HG03565 (cell line): ENCODE data around the gene NANOS1.

Source experiments
- ATAC-seq: cut with Tn5 transposase; IDR thresholded peaks from one replicate; pipeline ENCODE4 v1.9.1; 2021; ENCODE audit warnings: mild to moderate bottlenecking, moderate library complexity; ENCODE audit not compliant: unreplicated experiment

Gene NANOS1, protein sequence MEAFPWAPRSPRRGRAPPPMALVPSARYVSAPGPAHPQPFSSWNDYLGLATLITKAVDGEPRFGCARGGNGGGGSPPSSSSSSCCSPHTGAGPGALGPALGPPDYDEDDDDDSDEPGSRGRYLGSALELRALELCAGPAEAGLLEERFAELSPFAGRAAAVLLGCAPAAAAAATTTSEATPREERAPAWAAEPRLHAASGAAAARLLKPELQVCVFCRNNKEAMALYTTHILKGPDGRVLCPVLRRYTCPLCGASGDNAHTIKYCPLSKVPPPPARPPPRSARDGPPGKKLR

DNA sequence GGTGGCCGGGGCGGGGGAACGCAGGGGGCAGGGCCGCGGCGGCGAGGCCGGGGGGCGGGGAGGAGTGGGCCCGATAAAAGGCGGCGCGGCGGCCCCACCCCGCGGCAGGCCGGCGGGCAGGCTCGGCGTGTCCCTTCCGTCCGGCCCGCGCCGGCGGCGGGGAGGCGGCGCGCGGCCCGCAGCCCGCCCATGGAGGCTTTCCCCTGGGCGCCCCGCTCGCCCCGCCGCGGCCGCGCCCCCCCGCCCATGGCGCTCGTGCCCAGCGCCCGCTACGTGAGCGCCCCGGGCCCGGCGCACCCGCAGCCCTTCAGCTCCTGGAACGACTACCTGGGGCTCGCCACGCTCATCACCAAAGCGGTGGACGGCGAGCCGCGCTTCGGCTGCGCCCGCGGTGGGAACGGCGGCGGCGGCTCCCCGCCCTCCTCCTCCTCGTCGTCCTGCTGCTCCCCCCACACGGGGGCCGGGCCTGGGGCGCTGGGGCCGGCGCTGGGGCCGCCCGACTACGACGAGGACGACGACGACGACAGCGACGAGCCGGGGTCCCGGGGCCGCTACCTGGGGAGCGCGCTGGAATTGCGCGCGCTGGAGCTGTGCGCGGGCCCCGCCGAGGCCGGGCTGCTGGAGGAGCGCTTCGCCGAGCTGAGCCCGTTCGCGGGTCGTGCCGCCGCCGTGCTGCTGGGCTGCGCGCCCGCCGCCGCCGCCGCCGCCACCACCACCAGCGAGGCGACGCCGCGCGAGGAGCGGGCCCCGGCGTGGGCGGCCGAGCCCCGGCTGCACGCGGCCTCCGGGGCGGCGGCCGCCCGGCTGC, at the start of gene NANOS1:
TSS of gene NANOS1 (plus strand) at position 102 of the 808 bp plus-strand sequence. CDS start at position 190, 88 bp downstream.
- ATAC-seq, result peak; percentile 8

DNA sequence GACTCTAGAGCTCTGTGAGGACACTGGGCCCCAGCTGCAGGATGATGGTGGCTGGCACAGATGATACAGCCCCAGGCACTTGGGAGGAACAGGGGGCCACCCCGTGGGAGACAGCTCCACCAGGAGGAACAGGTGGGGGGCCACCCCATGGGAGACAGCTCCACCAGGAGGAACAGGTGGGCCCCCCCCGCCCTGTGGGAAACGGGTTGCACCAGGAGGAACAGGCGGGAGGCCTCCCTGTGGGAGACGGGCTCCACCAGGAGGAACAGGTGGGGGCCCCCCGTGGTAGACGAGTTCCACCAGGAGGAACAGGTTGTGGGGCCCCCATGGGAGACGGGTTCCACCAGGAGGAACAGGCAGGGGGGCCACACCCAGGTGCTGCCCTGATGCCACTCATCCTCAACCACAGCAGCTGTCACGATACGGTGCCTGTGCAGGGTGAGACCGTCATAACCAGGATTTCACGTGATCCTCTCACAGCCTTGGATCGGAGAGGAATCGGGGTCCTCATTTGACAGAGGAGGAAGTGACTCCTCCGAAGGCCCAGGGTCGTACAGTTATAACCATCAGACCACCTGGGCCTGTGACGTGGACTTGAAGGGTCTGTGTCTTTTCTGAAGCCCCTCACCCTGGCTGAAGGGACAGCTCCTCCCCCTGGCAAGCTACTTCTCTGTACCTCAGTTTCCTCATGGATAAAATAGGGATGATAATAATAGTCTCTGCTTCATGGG, 49.2 kb upstream of the NANOS1 start:
- ATAC-seq, result no peak

DNA sequence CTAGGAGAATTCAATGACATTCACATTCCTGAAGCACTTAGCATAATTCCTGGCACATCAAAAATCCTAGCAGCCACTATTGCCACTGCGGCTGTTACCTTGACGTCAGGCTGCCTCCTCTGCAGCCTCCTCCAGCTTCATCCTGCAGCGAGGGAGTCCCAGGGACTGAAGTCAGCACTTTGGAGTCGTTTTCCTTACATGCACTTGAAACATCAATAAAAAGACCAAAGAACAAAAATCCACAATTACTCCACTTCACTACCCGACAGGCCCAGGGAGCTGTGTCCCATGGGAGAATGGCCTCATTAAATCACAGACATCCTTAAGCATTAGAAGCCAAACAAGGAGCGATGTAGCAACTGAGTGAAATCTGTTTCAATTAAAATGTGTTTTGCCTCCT, 48.6 kb upstream of the NANOS1 start:
- ATAC-seq, result no peak

DNA sequence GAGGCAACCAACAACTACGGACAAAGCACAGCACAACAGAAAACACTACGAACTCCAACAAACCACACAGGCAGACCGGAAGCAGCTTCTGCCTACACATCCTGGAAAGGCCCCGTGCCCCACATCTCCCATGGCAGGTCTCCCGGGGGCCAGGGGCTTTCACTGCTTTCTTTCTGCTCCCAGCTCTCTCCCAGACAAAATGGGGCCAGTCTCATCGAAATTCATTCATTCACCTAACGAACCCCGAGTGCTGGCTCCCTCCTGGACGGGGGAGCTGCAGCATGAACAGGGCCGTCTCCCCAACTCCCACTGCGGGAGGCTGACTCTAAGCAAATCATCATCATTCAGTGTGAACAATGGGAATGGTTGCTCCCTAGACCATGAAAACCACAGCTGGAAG, 47.6 kb upstream of the NANOS1 start:
- ATAC-seq, result no peak

DNA sequence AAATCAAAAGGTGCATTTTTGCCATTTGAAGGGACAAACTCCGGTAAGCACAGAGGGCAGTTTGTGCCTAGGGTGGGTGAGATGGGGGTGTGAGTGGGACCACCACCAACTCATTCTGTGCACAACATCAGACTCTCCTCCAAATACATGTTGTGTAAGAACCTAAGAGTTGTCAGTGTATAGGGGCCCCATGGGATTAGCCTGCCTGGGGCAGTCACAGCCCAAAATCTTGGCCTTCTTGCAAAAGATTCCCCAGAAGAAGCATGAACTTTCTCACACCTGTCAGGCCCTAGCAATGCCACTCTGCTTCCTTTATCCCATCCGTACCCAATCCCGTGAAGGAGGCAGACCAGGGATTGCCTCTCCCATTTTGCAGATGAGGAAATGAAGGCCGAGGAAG, 47.1 kb upstream of the NANOS1 start:
- ATAC-seq, result no peak

DNA sequence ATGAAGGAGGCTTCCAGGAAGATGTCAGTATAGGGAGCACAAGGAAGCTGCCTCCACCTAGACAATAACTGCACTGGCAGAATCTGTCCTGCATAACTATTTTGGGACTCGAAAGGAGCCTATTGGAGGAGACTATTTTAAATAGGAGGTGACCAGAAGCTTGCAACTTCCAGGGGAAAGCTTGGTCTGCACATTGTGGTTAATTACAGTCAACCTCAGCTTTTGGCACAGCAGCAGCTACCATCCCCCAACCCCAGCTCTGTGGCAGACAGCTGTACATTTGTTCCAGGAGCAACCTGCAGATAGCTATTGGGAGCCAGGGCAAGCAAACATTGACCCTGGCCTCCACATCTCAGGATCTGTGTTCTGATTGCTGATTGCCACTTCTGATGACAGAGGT, 46.3 kb upstream of the NANOS1 start:
- no peak for ATAC-seq

DNA sequence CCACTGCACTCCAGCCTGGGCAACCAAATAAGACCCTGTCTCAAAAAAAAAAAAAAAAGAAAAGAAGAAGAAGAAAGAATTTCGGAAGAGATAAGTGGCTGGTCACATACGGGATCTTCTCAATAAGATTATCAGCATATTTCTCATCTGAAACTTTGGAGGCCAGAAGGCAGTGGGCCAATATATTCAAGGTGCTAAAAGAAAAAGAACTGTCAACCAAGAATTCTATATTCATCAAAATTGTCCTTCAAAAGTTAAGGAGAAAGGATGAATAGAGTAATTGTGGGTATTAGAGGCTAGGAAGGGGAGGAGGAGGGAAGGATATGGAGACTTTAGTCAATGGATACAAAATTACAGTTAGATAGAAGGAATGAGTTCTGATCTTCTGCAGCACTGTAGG, 43.9 kb upstream of the NANOS1 start:
- ATAC-seq, result no peak

DNA sequence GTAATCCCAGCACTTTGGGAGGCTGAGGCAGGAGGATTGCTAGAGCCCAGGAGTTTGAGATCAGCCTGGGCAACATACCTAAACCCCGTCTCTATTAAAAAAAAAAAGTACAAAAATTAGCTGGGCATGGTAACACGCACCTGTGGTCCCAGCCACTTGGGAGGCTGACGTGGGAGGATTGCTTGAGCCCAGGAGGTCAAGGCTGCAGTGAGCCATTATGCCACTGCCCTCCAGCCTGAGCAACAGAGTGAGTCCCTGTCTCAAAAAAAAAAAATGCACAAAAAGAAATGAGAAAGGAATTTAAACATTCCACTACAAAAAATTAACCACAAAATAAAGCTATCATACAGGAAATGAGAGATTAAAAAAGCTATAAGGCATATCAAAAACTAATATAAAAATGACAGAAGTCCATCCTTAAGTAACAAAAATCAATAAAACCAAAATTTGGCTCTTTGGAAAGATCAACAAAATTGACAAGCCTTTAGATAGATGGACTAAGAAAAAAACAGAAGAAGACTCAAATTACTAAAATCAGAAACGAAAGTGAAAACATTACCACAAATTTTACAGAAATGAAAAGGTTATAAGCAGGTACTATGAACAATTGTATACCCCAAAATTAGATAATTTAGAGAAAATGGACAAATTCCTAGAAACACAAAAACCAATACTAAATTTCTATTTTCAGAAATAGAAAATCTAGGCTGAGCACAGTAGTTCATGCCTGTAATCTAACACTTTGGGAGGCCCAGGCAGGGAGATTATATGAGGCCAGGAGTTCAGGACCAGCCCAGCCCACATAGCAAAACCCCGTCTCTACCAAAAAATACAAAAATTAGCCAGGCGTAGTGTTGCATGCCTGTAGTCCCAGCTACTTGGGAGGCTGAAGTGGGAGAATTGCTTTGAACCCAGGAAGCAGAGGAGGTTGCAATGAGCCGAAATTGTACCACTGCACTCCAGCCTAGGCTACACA, 42.4 kb upstream of the NANOS1 start:
- peak; percentile 88 for ATAC-seq

DNA sequence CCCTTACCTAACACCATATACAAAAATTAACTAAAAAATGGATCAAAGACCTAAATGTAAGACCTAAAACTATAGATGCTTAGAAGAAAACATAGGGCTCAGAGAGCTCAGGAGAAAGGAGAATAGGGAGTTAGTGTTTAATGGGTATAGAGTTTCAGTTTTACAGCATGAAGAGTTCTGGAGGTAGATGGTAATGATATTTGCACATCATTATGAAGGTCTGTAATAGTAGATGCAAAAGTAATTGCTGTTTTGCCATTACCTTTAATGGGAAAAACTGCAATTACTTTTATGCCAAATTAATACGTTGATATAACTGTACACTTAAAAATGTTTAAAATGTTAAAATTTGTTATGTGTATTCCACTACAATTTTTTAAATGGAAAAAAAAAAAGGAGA, 39.2 kb upstream of the NANOS1 start:
- ATAC-seq, result no peak

DNA sequence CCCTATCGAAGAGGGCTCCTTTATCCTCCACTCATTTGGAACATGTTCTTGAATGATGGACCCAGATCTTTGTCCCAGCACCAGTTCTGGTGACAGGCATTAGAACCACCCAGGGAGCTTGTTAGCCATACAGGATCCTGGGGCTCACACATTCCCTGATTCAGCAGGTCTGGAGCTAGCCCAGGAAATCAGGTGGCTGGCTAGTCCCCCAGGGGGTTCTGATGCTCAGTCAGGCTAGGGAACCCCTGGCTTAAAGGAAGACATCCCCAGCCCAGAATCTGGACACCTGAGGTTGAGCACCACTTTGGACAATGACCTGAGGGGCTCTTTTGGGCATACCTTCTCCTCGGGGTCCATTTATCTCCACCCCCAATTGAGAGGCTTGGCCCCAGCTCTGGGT, 37.0 kb upstream of the NANOS1 start:
- no peak for ATAC-seq

DNA sequence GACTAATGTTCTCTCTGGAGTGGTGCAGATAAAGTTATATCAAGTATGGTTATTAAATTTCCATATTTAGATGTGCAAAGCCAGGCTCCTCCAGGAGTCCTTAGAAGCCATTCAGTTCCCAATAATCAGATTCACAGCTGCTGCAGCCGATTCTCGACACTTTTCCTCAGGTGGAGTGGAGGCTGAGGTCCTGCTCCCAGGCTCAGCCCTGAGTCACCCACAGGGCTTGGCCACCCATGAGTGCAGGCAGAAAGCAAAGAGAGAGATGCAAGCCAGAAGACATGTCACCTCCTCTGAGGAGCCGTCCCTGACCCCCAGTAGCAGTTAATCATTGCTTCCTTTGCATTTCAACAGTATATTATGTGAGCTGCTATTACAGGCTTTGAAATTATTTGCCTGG, 36.3 kb upstream of the NANOS1 start:
- no peak for ATAC-seq

DNA sequence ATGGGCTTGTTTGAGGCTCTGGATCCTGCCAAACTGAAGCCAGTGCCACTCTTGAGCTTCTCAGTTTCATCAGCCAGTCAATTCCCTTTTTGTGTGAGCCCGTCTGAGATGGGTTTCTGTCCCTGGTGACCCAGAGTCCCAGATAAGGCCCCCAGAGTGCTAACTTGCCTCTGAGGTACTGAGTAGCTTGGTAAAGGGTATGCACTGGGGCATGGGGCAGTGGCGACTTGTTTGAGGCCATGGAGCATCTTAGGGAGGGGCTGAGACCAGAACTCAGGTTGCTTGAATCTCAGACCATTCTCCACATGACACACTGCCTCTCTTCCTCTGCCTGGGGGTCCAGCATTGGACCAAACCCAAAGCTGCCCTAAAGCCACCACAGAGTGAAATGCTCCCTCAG, 35.2 kb upstream of the NANOS1 start:
- no peak for ATAC-seq

DNA sequence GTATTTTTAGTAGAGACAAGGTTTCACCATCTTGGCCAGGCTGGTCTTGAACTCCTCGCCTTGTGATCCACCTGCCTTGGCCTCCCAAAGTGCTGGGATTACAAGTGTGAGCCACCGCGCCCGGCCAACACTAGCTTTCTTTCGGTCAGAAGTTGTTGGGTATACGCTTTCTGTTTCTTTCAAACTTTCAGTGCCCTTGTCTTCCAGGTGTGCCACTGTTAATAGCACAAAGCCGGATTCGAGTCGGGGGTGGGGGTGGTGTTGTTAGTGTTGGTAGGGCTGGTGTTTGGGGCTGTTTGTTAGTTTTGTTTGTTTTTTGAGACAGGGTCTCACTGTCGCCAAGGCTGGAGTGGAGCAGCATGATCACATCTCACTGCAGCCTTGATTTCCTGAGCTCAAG, 33.8 kb upstream of the NANOS1 start:
- ATAC-seq, result no peak

DNA sequence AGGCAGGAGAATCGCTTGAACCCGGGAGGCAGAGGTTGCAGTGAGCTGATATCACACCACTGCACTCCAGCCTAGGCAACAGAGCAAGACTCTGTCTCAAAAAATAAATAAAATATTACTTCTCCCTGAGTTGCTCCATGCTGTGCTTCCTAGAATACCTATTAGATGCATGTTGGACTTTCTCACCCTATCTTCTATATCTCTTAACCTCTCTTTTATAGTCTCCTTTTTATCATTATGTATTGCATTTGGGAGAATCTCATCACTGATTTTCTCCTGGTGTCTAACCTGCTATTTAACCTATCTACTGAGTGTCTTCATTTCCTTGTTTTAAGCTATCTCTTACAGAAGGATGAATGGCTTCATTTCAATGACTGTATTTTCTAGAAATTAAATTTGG, 32.1 kb upstream of the NANOS1 start:
- no peak for ATAC-seq

DNA sequence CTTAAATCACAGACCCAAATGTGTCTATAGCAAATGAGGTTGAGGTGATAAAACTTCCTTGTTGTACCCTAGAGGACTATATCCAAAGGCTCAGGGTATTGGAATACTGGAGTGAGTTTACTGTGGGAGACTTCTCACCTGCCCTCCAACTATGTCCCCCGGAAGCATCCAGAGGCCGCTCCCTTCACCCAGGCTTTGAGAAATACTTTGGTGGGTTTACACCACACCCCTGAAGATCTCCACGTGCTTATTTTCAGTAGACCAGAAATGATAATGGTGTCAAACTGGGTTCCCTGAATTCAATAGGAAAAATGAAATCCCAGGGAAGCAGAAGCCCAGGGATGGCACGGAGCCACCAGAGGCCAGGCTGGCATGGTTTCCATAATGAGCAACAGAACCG, 31.3 kb upstream of the NANOS1 start:
- no peak for ATAC-seq

DNA sequence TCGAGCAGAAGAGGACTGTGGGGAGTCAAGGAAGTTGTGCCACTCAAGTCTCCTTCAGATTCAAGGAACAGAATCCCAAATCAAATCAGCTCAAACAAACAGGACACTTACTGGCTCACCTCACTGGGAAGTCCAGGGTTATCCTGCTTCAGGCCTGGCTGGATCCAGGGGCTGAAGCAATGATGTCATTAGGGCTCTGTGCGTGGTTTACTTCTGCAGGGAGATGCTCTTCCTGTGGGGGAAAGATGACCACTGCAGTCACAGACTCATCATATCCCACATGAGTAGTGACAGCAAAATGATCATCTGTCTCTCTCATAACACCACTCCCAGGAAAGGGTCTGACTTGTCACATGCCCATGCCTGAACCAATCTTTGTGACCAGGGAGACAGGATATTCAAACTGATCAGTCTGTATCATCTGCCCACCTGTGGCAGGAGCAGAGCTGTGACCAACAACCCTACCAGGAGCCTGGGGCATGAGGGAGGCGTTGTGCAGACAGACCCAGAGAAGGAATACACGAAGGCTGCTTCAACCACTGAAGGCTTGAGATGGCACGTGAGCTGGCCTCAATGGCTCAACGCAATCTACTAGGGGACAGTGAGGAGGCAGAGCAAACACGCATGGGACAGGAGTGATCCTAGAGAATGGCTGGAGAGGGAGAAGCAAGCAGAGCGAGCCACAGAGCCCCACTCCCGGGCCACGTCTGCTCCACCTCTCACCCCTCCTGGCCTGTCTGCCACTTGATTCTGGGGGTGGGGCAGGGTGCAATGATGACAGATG, 27.6 kb upstream of the NANOS1 start:
- no peak for ATAC-seq

DNA sequence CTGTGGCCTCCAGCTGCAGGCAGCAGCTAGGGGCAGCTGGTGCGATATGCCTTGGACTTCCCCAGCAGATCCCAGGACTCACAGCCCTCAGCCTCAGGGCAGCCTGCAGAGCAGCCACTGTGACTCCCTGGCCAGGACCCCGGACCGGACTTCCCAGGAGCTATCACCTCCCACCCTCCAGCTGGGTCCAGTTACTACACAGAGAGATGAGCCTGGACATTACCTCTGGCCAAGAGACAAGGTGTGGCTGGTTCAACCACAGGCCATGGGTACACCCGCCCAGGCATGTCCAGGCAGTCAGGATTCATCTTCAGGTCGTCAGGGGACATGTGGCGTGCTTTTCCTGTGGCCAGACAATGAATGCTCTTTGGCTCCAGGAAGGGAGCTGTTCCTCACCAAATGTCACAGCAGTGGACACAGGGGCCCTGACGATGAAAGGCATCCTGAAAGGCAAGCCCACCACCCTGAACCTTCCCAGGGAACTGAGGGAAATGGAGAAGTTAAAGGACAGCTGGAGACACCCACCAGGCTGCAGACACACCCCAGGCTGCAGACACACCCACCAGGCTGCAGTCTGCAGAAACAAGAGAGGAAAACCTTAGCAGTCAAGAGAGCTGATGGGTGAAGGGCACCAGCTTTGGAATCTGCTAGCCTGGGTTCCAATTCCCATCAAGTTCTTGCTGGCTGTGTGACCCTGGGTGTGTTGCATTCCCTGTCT, 25.8 kb upstream of the NANOS1 start:
- no peak for ATAC-seq

DNA sequence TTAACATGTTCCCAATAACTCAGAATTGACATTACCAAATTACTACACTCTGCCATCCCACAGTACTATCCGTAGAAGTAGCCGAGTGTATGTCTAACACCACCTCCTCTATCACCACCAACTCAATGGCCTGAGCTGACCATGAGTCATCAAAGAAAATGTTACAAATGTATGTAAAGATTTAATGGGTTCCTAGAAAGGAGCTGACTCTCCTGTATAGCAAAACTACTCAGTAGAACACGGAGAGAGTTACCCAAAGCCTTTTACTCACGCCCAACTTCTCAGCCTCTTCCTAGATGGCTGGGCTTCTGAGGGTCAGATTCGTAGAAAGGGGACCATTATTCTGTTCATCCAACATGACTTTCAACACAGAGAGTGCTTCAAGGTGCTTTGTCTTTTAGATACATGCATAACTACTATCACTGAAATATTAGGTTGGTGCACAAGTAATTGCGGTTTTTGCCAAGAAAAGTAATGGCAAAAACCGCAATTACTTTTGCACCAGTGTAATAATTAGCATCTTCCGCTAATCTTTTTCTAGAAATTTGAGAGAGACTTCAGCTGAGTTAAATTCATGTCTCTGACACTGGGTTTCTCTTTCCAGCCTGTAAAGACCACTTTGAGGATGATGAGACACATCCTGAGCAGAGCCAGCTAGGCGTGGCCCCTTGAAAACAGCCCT, 24.0 kb upstream of the NANOS1 start:
- no peak for ATAC-seq
